C4-2B (cell line): ENCODE results near the gene ASB18.

Experiments used
- H3K27ac ChIP-seq: fragments of 450-650 bp; 2 replicates; pipeline ENCODE4 v1.5.1; 2017
- CTCF ChIP-seq: fragments of 450-650 bp; conservative IDR thresholded peaks from 2 replicates; pipeline ENCODE4 v1.5.1; 2017; ENCODE audit warnings: mild to moderate bottlenecking
- ZFX ChIP-seq: fragments of 450-650 bp; IDR thresholded peaks from 2 replicates; pipeline ENCODE4 v1.6.1; 2017

The ASB18 gene

GRCh38 chr2:236305964-236306605 lies 41.9 kb upstream of the ASB18 start:
- TF ChIP-seq CTCF: no peak
- no peak overlapping the region for H3K27ac ChIP-seq

GRCh38 chr2:236305531-236305930 lies 41.3 kb upstream of the ASB18 start:
- TF ChIP-seq ZFX (no peak), CTCF (no peak)

GRCh38 chr2:236303935-236304334 lies 39.7 kb upstream of the ASB18 start:
- no peak overlapping the region for H3K27ac ChIP-seq
- TF ChIP-seq ZFX (no peak), CTCF (no peak)

More at GRCh38 chr2:236305531-236305930, 41.3 kb upstream of the ASB18 start:
- H3K27ac ChIP-seq: no peak overlapping the region

GRCh38 chr2:236302555-236302954 lies 38.3 kb upstream of the ASB18 start:
- no peak overlapping the region for H3K27ac ChIP-seq
- TF ChIP-seq ZFX (no peak), CTCF (no peak)

GRCh38 chr2:236298924-236299475 lies 34.8 kb upstream of the ASB18 start:
- no peak overlapping the region for H3K27ac ChIP-seq
- TF ChIP-seq CTCF (no peak), ZFX (no peak)

- H3K27ac ChIP-seq: no peak overlapping the region
- TF ChIP-seq ZFX (no peak), CTCF (no peak)
These were observed 31.3 kb upstream of the ASB18 start for GRCh38 chr2:236295481-236295880.

GRCh38 chr2:236294647-236295046 lies 30.4 kb upstream of the ASB18 start:
- no peak overlapping the region for H3K27ac ChIP-seq
- TF ChIP-seq ZFX (no peak), CTCF (no peak)
